ENCODE data around the gene KIAA0513.

GRCh38 chr16:85037721-85038120, 10.1 kb downstream of the KIAA0513 start:
- TF ChIP-seq, protein P1, sequence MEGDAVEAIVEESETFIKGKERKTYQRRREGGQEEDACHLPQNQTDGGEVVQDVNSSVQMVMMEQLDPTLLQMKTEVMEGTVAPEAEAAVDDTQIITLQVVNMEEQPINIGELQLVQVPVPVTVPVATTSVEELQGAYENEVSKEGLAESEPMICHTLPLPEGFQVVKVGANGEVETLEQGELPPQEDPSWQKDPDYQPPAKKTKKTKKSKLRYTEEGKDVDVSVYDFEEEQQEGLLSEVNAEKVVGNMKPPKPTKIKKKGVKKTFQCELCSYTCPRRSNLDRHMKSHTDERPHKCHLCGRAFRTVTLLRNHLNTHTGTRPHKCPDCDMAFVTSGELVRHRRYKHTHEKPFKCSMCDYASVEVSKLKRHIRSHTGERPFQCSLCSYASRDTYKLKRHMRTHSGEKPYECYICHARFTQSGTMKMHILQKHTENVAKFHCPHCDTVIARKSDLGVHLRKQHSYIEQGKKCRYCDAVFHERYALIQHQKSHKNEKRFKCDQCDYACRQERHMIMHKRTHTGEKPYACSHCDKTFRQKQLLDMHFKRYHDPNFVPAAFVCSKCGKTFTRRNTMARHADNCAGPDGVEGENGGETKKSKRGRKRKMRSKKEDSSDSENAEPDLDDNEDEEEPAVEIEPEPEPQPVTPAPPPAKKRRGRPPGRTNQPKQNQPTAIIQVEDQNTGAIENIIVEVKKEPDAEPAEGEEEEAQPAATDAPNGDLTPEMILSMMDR (IDR thresholded peaks at IDR 0.05; ENCODE audit: insufficient read depth, low read length), result no peak
- TF ChIP-seq REST (IDR thresholded peaks at IDR 0.05; ENCODE audit: insufficient replicate concordance, low read depth), result no peak
